ENCODE measurements around the gene UGT1A3.

The UGT1A3 gene

DNA sequence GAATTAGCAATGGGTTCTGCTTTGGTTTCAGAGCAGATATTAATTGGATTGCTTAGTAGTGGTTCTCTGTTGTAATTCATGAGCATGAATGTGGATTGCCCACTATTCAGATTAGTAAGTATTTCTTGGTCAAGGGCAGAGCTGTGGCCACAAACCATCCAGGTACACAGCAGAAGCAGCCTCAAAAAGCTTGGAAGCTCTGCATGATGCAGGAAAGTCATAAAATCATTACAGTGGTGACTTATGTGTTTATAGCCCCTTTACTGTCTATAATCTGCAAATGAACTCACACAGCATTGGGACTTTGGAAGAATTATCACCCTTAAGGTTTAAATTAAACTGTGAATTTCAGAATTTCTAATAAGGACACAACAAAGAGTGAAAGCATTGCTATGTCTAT is 29.3 kb downstream of the UGT1A3 start:
- no peak for DNase-seq (ENCODE audit: low read depth)

DNA sequence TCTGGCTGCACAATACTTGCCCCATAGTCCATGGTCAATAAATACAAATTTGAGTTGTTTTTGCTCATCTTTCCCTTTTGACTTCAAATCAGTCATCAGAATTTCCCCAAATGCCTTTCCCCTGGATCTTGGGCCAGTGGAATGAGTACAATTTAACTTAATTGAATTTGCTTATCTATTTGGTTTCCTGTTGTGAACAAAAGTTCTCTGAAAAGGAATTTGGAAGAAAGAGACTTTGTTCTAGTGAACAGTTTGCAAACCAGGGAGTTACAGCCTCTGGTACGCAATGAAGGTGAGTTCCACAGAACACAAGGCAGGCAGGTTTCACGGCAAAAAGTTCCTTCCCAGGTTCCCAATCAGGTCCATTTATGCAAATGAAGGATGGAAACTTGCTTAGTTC is 30.0 kb downstream of the UGT1A3 start:
- no peak for DNase-seq (ENCODE audit: low read depth)

DNA sequence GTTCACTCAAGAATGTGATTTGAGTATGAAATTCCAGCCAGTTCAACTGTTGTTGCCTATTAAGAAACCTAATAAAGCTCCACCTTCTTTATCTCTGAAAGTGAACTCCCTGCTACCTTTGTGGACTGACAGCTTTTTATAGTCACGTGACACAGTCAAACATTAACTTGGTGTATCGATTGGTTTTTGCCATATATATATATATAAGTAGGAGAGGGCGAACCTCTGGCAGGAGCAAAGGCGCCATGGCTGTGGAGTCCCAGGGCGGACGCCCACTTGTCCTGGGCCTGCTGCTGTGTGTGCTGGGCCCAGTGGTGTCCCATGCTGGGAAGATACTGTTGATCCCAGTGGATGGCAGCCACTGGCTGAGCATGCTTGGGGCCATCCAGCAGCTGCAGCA is 31.2 kb downstream of the UGT1A3 start, which contains the start of gene UGT1A1:
Gene UGT1A1 (plus strand): TSS at position 228 of the 400 bp plus-strand sequence. CDS start 18 bp downstream, at position 246.
- DNase-seq (ENCODE audit: low read depth), result no peak

DNA sequence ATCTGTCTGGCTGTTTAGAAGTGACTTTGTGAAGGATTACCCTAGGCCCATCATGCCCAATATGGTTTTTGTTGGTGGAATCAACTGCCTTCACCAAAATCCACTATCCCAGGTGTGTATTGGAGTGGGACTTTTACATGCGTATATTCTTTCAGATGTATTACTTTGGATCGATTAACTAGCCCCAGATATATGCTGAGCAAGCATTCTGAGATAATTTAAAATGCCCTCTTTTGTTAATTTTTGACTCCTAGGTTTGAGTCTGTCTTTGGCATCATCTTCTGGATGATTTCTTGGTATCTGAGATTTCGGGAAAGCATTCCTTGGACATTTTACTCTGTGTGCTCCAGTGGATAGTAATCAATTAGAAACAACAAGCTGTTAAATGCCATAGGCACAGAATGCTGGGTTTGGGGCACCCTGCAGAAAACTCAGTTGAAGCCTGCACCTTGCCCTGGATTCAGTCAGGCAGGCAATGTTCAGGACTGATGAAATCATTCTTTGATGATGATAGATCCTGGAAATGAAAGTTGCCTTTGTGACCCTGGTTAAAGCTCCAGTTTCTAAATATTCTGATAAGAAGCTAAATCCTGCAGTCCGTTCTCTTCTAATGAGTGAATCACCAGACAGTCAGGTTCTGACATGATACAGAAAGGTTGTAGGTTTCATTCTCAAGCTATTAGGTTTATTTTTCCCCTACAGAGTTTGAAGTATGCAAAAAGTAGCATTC is 32.4 kb downstream of the UGT1A3 start:
- no peak for DNase-seq (ENCODE audit: low read depth)

DNA sequence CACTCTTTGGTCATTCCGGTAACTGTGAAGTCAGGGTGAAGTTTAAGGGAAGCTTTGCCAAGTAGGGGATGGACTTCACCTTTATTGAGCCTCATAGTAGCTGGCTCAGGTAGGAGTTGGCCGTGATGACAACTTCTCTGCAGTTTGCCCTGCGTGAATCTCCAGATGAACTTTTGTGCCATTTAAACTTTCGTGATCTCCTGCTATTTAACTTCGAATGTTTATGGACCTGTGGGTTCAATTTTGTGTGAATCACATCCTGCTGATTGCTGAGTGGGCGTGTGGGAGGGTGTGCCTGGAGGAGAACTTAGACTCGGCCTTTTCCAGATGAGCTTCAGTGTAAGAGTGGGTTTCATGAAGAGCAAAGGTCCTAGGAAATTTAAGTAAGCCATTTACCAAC is 35.4 kb downstream of the UGT1A3 start:
- DNase-seq (ENCODE audit: low read depth), result no peak

DNA sequence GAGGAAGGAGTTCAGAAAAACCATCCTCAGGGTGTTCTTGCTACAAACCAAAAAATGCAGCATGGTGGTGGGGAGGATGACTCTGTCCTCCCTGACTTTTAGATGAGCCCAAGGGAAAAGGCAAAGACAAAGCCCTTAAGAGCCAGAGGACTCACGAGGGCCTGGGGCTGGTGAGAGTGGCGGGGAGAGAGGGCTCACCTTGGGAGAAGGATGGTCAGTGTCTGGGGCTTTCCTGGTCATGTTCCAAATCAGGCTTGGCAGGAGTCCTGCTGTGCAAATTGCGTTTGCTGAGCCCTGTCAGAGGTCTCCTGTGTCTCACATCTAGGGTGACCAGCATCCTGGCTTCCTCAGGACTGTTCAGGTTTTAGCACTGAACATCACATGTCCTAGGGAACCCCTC is 35.9 kb downstream of the UGT1A3 start:
- no peak for DNase-seq (ENCODE audit: low read depth)

DNA sequence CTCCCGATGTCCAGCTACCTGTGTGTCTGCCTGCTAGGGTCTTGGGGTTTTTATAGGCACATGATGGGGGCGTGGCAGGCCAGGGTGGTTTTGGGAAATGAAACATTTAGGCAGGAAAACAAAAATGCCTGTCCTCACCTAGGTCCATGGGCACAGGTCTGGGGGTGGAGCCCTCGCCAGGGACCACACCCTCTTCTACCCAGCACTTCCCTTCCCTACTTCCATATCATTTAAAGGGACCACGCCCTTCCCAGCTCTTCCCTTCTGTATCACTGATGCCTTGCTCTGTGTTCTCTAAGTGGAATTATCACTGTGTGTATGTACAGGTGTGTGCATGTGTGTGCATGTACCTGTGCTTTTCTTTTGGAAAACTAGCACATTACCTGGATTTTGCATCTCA is 37.6 kb downstream of the UGT1A3 start:
- DNase-seq (ENCODE audit: low read depth), result no peak

DNA sequence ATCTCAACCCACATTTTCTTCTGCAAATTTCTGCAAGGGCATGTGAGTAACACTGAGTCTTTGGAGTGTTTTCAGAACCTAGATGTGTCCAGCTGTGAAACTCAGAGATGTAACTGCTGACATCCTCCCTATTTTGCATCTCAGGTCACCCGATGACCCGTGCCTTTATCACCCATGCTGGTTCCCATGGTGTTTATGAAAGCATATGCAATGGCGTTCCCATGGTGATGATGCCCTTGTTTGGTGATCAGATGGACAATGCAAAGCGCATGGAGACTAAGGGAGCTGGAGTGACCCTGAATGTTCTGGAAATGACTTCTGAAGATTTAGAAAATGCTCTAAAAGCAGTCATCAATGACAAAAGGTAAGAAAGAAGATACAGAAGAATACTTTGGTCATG is 39.2 kb downstream of the UGT1A3 start:
- no peak for DNase-seq (ENCODE audit: low read depth)

DNA sequence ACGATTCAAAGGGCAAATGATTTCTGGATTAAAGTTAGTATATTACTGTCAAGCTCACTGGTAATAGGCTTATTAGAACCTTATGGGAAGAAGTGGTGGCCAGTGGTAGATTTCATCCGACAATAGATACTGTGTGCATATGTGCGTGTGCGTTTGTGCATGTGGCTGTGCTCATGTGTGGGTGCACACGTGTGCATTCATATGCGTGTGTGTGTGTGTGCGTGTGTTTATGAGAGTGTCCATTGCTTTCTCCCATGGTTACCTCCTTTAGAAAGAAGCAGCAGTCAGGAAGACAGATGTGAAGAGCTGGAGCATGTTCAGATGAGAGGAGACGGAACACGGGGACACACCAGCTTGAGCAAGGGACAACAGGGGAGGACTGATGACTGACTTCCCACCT is 40.4 kb downstream of the UGT1A3 start:
- DNase-seq (ENCODE audit: low read depth), result no peak

DNA sequence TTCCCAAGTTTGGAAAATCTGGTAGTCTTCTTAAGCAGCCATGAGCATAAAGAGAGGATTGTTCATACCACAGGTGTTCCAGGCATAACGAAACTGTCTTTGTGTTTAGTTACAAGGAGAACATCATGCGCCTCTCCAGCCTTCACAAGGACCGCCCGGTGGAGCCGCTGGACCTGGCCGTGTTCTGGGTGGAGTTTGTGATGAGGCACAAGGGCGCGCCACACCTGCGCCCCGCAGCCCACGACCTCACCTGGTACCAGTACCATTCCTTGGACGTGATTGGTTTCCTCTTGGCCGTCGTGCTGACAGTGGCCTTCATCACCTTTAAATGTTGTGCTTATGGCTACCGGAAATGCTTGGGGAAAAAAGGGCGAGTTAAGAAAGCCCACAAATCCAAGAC is 43.3 kb downstream of the UGT1A3 start:
- no peak for DNase-seq (ENCODE audit: low read depth)

DNA sequence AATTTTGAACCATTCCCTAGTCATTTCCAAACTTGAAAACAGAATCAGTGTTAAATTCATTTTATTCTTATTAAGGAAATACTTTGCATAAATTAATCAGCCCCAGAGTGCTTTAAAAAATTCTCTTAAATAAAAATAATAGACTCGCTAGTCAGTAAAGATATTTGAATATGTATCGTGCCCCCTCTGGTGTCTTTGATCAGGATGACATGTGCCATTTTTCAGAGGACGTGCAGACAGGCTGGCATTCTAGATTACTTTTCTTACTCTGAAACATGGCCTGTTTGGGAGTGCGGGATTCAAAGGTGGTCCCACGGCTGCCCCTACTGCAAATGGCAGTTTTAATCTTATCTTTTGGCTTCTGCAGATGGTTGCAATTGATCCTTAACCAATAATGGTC is 43.7 kb downstream of the UGT1A3 start:
- no peak for DNase-seq (ENCODE audit: low read depth)

DNA sequence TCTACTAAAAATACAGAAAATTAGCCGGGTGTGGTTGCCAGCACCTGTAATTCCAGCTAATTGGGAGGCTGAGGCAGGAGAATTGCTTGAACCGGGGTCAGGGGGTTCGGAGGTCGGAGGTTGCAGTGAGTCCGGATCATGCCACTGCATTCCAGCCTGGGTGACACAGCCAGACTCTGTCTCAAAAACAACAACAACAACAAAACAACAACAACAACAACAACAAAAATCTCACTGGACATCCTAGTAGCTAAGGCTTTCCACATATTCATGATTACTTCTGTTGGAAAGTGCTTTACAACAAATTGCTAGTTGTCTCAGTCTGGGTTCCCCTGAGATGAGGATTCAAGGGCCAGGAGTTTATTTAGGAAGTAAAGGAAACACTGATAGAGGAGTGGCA is 45.0 kb downstream of the UGT1A3 start:
- DNase-seq (ENCODE audit: low read depth), result no peak

DNA sequence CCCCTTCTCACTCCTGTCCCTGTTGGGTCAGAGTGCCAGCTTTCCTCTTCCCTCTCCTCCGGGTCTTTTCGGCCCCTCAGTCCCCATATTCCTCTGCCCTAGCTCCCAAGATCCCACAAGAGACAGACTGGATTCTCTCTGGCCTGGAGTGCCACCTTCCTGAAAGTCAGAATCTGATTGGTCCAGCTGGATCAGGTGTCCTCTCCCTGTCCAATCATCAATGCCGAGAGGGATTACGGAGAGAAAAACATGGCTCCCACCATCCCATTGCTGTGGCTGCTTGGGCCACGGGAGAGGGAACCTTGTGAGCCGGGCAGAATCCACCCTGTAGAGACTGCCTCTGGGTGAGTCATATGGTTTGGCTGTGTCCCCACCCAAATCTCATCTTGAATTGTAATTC is 46.6 kb downstream of the UGT1A3 start:
- DNase-seq (ENCODE audit: low read depth), result no peak

DNA sequence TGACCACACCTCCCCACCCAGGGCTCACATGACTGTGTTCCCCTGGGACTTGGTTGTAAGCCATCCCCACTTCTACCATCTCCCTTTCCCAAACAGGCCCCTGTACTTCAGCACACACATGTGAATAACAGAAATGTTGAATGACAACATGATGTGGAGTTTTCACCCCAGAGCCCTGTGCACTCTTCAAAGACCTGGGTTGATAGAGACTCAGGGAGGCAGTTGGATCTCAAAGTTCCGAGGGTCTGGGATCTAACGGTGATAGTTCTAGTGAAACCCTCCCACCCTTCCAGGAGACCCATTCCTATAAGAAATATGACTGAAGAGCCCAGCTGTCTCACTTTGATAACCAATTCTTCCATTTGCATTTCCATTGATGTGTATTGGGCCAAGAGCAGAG is 49.2 kb downstream of the UGT1A3 start, which contains the start of gene MROH2A:
Gene MROH2A (plus strand): TSS at position 301 of the 400 bp plus-strand sequence. CDS start 1,029 bp downstream, outside the sequence.
- no peak for DNase-seq (ENCODE audit: low read depth)

DNA sequence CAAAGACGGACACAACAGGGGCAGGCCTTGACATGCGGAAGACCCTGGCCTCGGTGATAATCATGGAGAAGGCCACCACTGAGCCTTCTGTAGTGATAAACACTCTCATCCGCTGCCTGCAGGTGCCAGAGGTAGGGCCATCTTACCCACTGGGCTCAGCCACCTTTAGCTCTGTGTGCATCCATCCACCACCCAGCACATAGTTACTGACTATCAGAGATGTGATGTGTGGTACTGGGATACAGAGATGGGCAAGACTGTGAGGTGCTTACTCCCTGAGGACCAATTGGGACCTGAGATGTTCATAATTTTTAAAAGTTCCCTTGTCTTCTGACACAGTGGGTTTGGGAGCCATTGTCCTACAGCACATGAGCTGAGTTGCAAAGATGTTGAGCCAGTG is 50.9 kb downstream of the UGT1A3 start:
- DNase-seq (ENCODE audit: low read depth), result no peak

DNA sequence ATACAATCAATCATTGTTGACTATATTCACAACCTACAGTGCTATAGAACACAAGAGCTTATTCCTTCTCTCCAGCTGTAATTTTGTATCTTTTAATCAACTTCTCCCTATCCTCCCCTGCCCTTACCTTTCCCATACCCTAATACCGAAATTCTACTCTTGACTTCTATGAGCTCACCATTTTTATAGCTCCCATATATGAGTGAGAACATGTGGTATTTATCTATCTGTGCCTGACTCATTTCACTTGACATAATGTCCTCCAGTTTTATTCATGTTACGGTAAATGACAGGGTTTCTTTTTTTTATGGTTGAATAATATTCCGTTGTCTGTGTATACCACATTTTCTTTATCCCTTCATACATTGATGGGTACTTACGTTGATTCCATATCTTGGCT is 51.9 kb downstream of the UGT1A3 start:
- DNase-seq (ENCODE audit: low read depth), result no peak

DNA sequence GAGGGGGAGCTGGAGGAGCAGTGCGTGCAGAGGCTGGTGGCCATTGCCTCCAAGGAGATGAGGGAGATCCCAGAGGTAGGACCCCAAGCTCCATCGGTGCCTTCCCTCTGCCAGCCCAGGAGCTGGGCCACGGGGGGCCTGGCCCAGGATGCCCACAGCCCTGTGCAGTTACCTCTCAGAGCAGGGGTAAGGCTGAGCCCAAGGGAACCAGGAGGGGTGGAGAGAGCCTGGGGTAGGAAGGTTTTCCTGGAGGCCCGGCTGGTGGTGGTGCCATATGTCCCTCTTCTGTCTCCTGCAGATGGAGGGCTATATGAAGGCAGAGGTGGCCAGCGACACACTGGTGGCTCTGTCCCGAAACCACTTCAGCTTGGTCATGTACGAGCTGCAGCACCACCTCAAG is 60.7 kb downstream of the UGT1A3 start:
- DNase-seq (ENCODE audit: low read depth), result no peak

DNA sequence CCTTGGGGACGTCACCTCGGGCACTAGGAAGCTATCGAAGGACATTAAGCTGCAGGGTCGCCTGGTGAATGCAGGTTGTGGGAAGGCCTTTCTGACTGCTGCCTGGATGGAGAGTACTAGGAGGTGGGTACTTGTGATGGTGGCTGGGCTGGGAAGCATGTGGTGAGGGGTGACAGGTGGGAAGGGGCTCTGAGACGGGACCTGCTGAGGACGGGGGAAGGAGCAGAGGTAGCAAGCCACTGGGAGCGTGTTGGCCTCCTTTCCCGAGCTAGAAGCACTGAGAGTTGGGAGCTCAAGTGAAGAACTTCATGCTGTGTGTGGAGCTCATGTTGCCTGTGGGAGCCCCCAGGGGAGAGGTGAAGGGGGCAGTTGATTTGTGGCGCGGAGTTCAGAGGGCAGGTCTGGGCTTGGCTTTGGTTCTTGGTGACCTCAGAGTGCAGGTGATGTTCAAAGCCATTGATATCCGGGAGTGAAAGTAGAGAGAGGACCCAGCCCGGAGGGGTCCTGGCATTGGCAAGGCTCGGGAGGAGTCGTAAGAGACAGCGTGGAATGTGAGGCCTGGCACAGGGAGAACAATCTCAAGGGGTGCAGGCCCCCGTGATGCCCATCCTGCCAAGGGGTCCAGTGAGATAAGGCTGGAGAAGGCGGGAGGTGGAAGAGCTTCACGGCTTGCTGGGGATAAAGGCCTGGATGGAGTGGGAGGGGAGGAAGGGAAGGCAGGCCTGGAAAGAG is 62.5 kb downstream of the UGT1A3 start:
- DNase-seq (ENCODE audit: low read depth), result no peak

DNA sequence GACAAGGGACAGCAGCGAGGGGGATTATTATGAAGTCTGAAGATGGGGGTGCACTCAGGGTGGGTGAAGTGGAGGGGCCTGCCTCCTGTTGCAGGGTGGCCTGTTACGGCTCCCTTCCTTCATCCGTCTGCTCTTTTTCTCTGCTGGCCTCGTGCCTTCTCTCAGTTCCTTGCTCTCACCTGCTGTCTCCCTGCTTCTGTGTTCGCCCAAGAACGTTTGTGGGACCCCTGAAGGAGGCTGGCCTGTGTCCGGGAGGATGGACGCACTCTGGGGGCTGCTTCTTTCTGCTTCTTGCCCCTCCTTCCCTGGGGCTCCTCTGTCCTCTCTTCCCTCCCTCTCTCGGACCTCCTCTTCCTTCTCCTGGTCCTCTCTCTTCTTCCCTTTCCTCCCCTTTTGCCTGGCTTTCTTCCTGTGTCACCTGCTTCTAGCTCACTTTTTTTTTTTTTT is 63.1 kb downstream of the UGT1A3 start:
- no peak for DNase-seq (ENCODE audit: low read depth)

DNA sequence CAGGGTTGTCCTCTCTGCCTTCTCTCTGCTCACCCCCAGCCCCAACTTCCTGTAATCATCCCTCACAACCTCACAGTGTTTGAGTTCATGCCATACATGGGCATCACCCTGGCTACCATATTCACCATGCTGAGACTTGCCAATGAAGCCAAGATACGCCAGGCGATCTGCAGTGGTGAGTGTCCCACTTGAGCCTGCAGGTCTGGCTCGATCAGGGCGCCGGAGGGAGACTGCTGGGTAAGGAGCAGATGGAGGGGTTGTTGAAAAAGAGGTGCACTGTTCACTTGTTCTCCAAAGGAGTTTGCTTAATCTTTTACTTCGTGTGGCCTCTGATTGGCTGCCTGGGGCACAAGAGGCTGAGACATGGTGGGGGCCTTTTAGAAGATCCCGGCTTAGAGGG is 63.9 kb downstream of the UGT1A3 start:
- DNase-seq (ENCODE audit: low read depth), result no peak

DNA sequence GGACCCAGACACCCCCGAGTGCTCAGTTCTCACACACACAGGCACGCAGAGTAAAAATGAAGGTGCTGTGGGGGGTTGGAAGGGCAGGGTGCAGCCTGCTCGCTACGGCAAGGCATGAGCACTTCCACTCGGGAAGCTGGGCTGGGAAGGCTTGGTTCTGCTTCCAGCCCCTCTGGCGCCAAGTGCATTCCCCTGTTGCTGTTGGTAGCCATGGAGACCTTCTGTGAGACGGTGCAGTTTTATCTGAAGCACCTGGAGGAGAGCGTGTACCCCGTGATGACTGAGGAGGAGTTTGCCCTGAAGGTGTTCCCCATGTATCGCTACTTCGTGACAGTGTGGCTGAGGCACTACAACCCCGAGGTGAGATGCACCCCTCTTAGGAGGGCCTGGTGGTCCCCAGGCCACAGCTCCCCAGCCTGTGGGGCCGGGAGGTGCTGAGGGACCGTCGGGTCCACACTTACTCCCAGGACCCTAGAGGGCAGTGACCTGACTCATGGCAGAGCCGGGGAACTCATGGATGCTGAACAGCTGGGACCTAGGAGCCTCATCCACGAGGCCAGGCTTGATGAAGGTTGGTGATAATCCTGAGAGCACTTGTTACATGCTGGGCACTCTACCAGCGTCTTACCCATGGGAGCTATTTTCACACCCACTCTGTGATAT is 64.8 kb downstream of the UGT1A3 start:
- no peak for DNase-seq (ENCODE audit: low read depth)

DNA sequence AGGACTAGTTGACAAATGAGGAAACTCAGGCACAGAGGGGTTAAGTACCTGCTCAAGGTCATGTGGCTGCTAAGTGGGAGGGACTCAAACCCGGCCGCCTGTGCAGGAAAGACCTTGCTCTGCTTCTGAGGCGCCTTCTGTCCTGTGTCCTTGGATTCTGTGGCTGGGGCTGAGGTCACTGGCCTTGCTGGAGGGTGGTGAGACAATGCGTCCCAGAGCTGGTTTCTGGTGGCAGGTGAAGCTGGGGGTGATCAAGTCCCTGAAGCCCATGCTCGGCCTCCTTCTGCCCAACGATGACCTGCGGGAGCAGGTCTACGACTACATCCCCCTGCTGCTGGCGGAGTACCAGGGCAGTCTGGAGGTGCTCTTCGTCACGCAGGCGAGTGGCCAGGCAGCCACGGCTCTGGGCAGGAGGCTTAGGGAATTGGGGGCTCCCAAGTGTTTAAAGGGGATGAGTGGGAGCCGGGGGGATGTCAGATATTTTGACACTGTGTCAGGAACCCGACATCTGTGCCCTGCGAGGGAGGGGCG is 65.4 kb downstream of the UGT1A3 start:
- DNase-seq (ENCODE audit: low read depth), result no peak

DNA sequence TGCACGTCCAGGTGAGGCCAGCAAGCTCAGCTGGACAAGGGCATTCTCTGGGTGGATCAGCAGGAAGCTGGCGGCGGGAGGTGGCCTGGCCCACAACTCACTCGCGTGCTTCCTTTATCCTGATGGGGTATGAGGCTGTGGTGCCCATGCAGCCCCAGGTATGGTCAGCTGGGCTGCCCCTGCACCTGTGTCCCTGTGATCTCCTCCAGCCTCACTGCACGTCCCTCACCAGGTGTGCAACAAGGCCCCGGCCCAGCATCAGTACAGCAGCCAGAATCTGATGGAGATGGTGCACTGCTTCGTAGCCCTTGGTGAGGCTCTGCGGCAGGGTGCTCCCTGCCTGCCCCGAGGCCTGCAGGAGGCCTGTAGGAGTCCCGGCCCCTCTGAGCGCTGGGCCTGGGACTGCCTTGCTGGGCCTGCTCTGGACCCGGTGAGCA is 66.9 kb downstream of the UGT1A3 start:
- DNase-seq (ENCODE audit: low read depth), result no peak
